GM04504 (cell line): ENCODE results near the gene MROH8.

Source experiments
- DNase-seq: peaks from one replicate; pipeline ENCODE4 v3.0.0-alpha.2; 2012; ENCODE audit warnings: low read depth

MROH8 gene

GRCh38 chr20:37198932-37199660 lies 19.7 kb upstream of the MROH8 start:
- no peak for DNase-seq

- DNase-seq: no peak
Measured at GRCh38 chr20:37194621-37195417, 15.5 kb upstream of the MROH8 start.

- DNase-seq: no peak
Measured at GRCh38 chr20:37193821-37194220, 14.5 kb upstream of the MROH8 start.

GRCh38 chr20:37193226-37193625 lies 13.9 kb upstream of the MROH8 start:
- no peak for DNase-seq

GRCh38 chr20:37192137-37192854 lies 12.9 kb upstream of the MROH8 start:
- DNase-seq: peak; percentile 84

- DNase-seq: no peak
Measured at GRCh38 chr20:37190354-37191112, 11.2 kb upstream of the MROH8 start.

- DNase-seq: no peak
Measured at GRCh38 chr20:37189416-37190016, 10.2 kb upstream of the MROH8 start.

- DNase-seq: no peak
Measured at GRCh38 chr20:37188787-37189186, 9.4 kb upstream of the MROH8 start.

- DNase-seq: no peak
Measured at GRCh38 chr20:37185686-37186085, 6.3 kb upstream of the MROH8 start.

- peak; percentile 38 for DNase-seq
Measured at GRCh38 chr20:37179683-37180524, 556 bp upstream of the MROH8 start.

- no peak for DNase-seq
Measured at GRCh38 chr20:37172836-37173235, 6.5 kb downstream of the MROH8 start.

- no peak for DNase-seq
Measured at GRCh38 chr20:37166867-37167266, 12.5 kb downstream of the MROH8 start.

GRCh38 chr20:37165031-37165430 lies 14.3 kb downstream of the MROH8 start:
- DNase-seq: no peak

- DNase-seq: no peak
Measured at GRCh38 chr20:37163832-37164554, 15.4 kb downstream of the MROH8 start.

- DNase-seq: no peak
Measured at GRCh38 chr20:37162646-37163045, 16.7 kb downstream of the MROH8 start.

- DNase-seq: peak; percentile 14
Measured at GRCh38 chr20:37161830-37162549, 17.4 kb downstream of the MROH8 start.

GRCh38 chr20:37160683-37161082 lies 18.7 kb downstream of the MROH8 start:
- no peak for DNase-seq

- no peak for DNase-seq
Measured at GRCh38 chr20:37158248-37158647, 21.1 kb downstream of the MROH8 start.

- no peak for DNase-seq
Measured at GRCh38 chr20:37155987-37156386, 23.4 kb downstream of the MROH8 start.
